SK-N-SH (cell line): Measurements from ENCODE around the gene PRDX5. TPM values are rescaled to one million over a fixed set of nuclear protein-coding genes. Genes with fewer than 3 reads are reported as not detected.

ENCODE experiments used
- CTCF ChIA-PET: fragments of 300-600, 350-600 bp; formaldehyde crosslinking; extraction: SDS; loops from one replicate; lab custom pipeline; 2021; lab: Yijun Ruan, JAX
- POLR2A ChIA-PET: fragments of 350-600 bp; sonication (Branson Sonifier 250); formaldehyde crosslinking; extraction: SDS; loops from one replicate; lab custom pipeline; 2020; ENCODE audit warnings: antibody characterized with exemption, inconsistent platforms; lab: Yijun Ruan, JAX
- DNase-seq: peaks from one replicate; pipeline ENCODE4 v3.0.0; 2012
- H2AFZ ChIP-seq: fragments of 200-600 bp; sonication (generic); 2 replicates; pipeline ENCODE4 v1.8.1; 2016; ENCODE audit warnings: antibody characterized with exemption, mild to moderate bottlenecking, low read depth
- H3F3A ChIP-seq: fragments of 200-600 bp; sonication (generic); replicated peaks from 2 replicates; pipeline ENCODE3; 2016; ENCODE audit warnings: antibody characterized with exemption, mild to moderate bottlenecking; ENCODE audit not compliant: insufficient read depth
- H3K27ac ChIP-seq, 2 experiments: fragments of 200-500 bp in 1 of 2; fragments of 200-600 bp in 1 of 2; sonication (Bioruptor generic) in 1 of 2; sonication (generic), shearing (Covaris generic) in 1 of 2; 2 replicates each; pipeline versions ENCODE4 v1.5.1 to v1.6.1; 2014 to 2016; ENCODE audit warnings: low read depth in 2 of 2, inconsistent platforms in 1 of 2, low read length in 1 of 2, mild to moderate bottlenecking in 1 of 2, mixed read lengths in 1 of 2
- H3K27me3 ChIP-seq: fragments of 200-600 bp; sonication (generic), shearing (Covaris generic); 2 replicates; pipeline ENCODE4 v1.6.1; 2016; ENCODE audit warnings: mixed run types; ENCODE audit not compliant: insufficient read depth
- H3K36me3 ChIP-seq, 2 experiments: fragments of 200-500 bp in 1 of 2; fragments of 200-600 bp in 1 of 2; sonication (Bioruptor generic) in 1 of 2; sonication (generic) in 1 of 2; replicated peaks in 1 of 2; 2 replicates each; pipeline versions ENCODE3 to v1.5.1; 2014 to 2016; ENCODE audit warnings: low read length in 1 of 2, mild to moderate bottlenecking in 1 of 2; ENCODE audit not compliant: insufficient read depth in 2 of 2, control insufficient read depth in 1 of 2
- H3K4me1 ChIP-seq, 2 experiments: fragments of 200-500 bp in 1 of 2; fragments of 200-600 bp in 1 of 2; sonication (Bioruptor generic) in 1 of 2; sonication (generic), shearing (Covaris generic) in 1 of 2; 2 replicates each; pipeline versions ENCODE4 v1.5.1 to v1.6.1; 2014 to 2016; ENCODE audit warnings: low read depth in 1 of 2, low read length in 1 of 2, mixed run types in 1 of 2; ENCODE audit not compliant: insufficient read depth in 2 of 2, control insufficient read depth in 1 of 2
- H3K4me2 ChIP-seq: fragments of 200-600 bp; sonication (generic), shearing (Covaris generic); 2 replicates; pipeline ENCODE4 v1.6.1; 2017; ENCODE audit warnings: mixed run types
- H3K4me3 ChIP-seq, 2 experiments: fragments of 200-500 bp in 1 of 2; fragments of 200-600 bp in 1 of 2; sonication (Bioruptor generic) in 1 of 2; sonication (generic), shearing (Covaris generic) in 1 of 2; 2 replicates each; pipeline versions ENCODE4 v1.5.1 to v1.8.1; 2014 to 2016; ENCODE audit warnings: low read depth in 2 of 2, inconsistent platforms in 1 of 2, low read length in 1 of 2, mild to moderate bottlenecking in 1 of 2, mixed read lengths in 1 of 2, moderate library complexity in 1 of 2
- H3K79me2 ChIP-seq: fragments of 200-600 bp; sonication (generic); 2 replicates; pipeline ENCODE4 v1.8.1; 2017; ENCODE audit warnings: mild to moderate bottlenecking; ENCODE audit not compliant: insufficient read depth
- H3K9ac ChIP-seq: fragments of 200-600 bp; sonication (generic); 2 replicates; pipeline ENCODE4 v1.6.1; 2017; ENCODE audit warnings: mixed run types
- H3K9me2 ChIP-seq: fragments of 200-600 bp; sonication (generic); 2 replicates; pipeline ENCODE4 v1.6.1; 2017; ENCODE audit warnings: mixed run types
- H3K9me3 ChIP-seq: fragments of 200-600 bp; sonication (generic); 2 replicates; pipeline ENCODE4 v1.6.1; 2017; ENCODE audit warnings: mixed run types, mild to moderate bottlenecking, moderate library complexity
- H4K20me1 ChIP-seq: fragments of 200-600 bp; sonication (generic); 2 replicates; pipeline ENCODE4 v1.6.1; 2017; ENCODE audit warnings: mild to moderate bottlenecking, mixed run types; ENCODE audit not compliant: insufficient read depth
- ELF1 ChIP-seq: IDR thresholded peaks from 2 replicates; pipeline ENCODE4 v1.4.0; 2012
- EP300 ChIP-seq, 2 experiments: IDR thresholded peaks; 2 replicates each; pipeline versions ENCODE4 v1.4.0 to v1.6.1; 2012; ENCODE audit warnings: borderline replicate concordance in 1 of 2, low read depth in 1 of 2, low read length in 1 of 2
- FOXJ3 ChIP-seq: sonication (generic); formaldehyde crosslinking; IDR thresholded peaks from 2 replicates; pipeline ENCODE4 v1.5.1; 2020; ENCODE audit warnings: mild to moderate bottlenecking, missing genetic modification reagents
- MXI1 ChIP-seq: IDR thresholded peaks from 2 replicates; pipeline ENCODE4 v1.6.1; 2012; ENCODE audit warnings: mild to moderate bottlenecking, low read depth, low read length, improper control_type of control experiment
- POLR2AphosphoS5 ChIP-seq: IDR thresholded peaks from 2 replicates; pipeline ENCODE4 v1.6.1; 2012; ENCODE audit warnings: low read depth, low read length
- RAD21 ChIP-seq: IDR thresholded peaks from 2 replicates; pipeline ENCODE4 v1.6.1; 2012; ENCODE audit warnings: mild to moderate bottlenecking, low read length
- RCOR1 ChIP-seq: fragments of 150-350 bp; IDR thresholded peaks from 2 replicates; pipeline ENCODE4 v1.6.1; 2017; ENCODE audit warnings: antibody characterized with exemption, low read length
- RFX5 ChIP-seq: IDR thresholded peaks from 2 replicates; pipeline ENCODE4 v1.6.1; 2012; ENCODE audit warnings: mild to moderate bottlenecking, improper control_type of control experiment, low read length
- RXRA ChIP-seq: IDR thresholded peaks from 2 replicates; pipeline ENCODE4 v1.4.0; 2012; ENCODE audit warnings: low read depth, mild to moderate bottlenecking, borderline replicate concordance
- SMC3 ChIP-seq: IDR thresholded peaks from 2 replicates; pipeline ENCODE4 v1.6.1; 2012; ENCODE audit warnings: low read depth, low read length, improper control_type of control experiment
- TAF1 ChIP-seq: IDR thresholded peaks from 2 replicates; pipeline ENCODE4 v1.6.1; 2012; ENCODE audit warnings: low read depth, mild to moderate bottlenecking, low read length, moderate library complexity, borderline replicate concordance
- WGBS: methylation state at CpG from one replicate; pipeline ENCODE4 v1.1.6; 2017; ENCODE audit warnings: low lambda C conversion rate; 5-methylcytosine and 5-hydroxymethylcytosine counted together
- polyA plus RNA-seq, 3 experiments: library from polyadenylated mRNA; depleted of rRNA; stranded (reverse); fragments of >200 nt; gene quantifications; 2 replicates each; pipeline ENCODE4 v1.2.3, GENCODE V29; 2012
- TF ChIP-seq, protein P1 (sequence below): IDR thresholded peaks from 2 replicates; pipeline ENCODE4 v1.4.0; 2012; ENCODE audit warnings: low read depth, borderline replicate concordance
- TF ChIP-seq, protein P2 (sequence below): IDR thresholded peaks from 2 replicates; pipeline ENCODE4 v1.4.0; 2012; ENCODE audit warnings: low read depth
- TF ChIP-seq, protein P3 (sequence below): fragments of 200-600 bp; sonication (generic); IDR thresholded peaks from 2 replicates; pipeline ENCODE4 v1.6.1; 2017; ENCODE audit warnings: antibody characterized with exemption, mild to moderate bottlenecking, moderate library complexity
- TF ChIP-seq, protein P4 (sequence below): fragments of 150-350 bp; IDR thresholded peaks from 2 replicates; pipeline ENCODE4 v1.6.1; 2017; ENCODE audit warnings: antibody characterized with exemption, low read length, low read depth, borderline replicate concordance
- TF ChIP-seq, protein P5 (sequence below): IDR thresholded peaks from 2 replicates; pipeline ENCODE4; 2012

The PRDX5 gene
- polyA plus RNA-seq, 1 of the 3 experiments (the other 2 are of a cell fraction): 1,000 TPM

DNA sequence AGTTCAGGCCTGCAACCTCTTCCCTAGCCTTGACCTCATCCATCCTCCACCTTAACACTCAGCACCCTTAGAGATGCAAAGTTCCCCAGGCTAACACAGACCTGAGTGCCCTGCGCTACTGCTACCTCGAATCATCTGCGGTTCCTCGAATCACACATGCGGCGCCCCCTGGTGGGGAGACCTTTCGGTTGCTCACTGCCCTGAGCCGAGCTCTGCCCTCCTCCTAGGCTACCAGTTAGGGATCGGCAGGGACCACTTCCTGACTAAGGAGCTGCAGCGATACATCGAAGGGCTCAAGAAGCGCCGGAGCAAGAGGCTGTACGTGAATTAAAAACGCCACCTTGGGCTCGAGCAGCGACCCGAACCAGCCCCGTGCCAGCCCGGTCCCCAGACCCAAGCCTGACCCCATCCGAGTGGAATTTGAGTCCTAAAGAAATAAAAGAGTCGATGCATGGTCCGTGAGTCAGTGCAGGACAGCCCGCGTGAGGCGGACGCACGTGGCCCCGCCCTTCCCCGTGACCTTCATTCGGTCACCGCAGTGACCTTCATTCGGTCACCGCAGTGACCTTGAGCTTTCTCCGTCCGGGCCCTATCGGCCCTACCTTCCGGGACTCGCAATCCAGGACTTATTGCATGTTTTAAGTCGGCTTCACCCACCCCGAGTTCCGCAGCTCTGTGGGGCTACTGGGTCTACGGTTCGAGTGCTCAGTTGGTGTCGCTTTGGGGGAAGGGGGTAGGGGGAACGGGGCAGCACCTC is 13.4 kb upstream of the PRDX5 start:
- Histone ChIP-seq H2AFZ (peak overlapping the region; percentile 70; the same call in 1 of the 2 replicates), H3K4me1 (peaks cover 5 to 18% of the 10 kb centered on the region in 2 experiments; a peak in 2 of 4 replicates), H3K4me3 (peak overlapping the region; percentile 67 to 82), H3K27ac (peak overlapping the region; percentile 83 to 96), H4K20me1 (no peaks in the 10 kb centered on the region), H3K9ac (peak overlapping the region; percentile 68), H3K79me2 (peaks cover 28% of the 10 kb centered on the region; the same call in 1 of the 2 replicates), H3K9me2 (no peaks in the 10 kb centered on the region), H3K4me2 (peak overlapping the region; percentile 84), H3K36me3 (peaks cover 0 to 2% of the 10 kb centered on the region in 2 experiments), H3K9me3 (no peaks in the 10 kb centered on the region), H3F3A (peaks cover 12% of the 10 kb centered on the region), H3K27me3 (no peaks in the 10 kb centered on the region)
- CTCF ChIA-PET: interaction anchor here (0.6 to 6.7 kb wide), 40 partner anchors 8 to 813 kb away, joined by 3 to 196 read pairs (median 5); partner anchors contain the start of genes ATG2A, BAD, DNAJC4 and FERMT3
- TF ChIP-seq, protein P1, sequence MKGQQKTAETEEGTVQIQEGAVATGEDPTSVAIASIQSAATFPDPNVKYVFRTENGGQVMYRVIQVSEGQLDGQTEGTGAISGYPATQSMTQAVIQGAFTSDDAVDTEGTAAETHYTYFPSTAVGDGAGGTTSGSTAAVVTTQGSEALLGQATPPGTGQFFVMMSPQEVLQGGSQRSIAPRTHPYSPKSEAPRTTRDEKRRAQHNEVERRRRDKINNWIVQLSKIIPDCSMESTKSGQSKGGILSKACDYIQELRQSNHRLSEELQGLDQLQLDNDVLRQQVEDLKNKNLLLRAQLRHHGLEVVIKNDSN: peak; percentile 45; the same call in 1 of the 2 replicates
- TF ChIP-seq FOXJ3 (CRISPR knock-in tag) (no peak), MXI1 (peak; percentile 57; the same call in 1 of the 2 replicates), TAF1 (peak; percentile 32; the same call in 1 of the 2 replicates), RFX5 (no peak), RXRA (no peak), RAD21 (peak; percentile 64), ELF1 (no peak), EP300 (IDR thresholded peaks at IDR 0.05; ENCODE audit: borderline replicate concordance in 1 of 2, low read depth in 1 of 2, low read length in 1 of 2) (no peak), POLR2AphosphoS5 (peak; percentile 56), SMC3 (peak; percentile 73), RCOR1 (peak; percentile 21)
- TF ChIP-seq, protein P2, sequence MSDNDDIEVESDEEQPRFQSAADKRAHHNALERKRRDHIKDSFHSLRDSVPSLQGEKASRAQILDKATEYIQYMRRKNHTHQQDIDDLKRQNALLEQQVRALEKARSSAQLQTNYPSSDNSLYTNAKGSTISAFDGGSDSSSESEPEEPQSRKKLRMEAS: peak; percentile 79
- TF ChIP-seq, protein P3, sequence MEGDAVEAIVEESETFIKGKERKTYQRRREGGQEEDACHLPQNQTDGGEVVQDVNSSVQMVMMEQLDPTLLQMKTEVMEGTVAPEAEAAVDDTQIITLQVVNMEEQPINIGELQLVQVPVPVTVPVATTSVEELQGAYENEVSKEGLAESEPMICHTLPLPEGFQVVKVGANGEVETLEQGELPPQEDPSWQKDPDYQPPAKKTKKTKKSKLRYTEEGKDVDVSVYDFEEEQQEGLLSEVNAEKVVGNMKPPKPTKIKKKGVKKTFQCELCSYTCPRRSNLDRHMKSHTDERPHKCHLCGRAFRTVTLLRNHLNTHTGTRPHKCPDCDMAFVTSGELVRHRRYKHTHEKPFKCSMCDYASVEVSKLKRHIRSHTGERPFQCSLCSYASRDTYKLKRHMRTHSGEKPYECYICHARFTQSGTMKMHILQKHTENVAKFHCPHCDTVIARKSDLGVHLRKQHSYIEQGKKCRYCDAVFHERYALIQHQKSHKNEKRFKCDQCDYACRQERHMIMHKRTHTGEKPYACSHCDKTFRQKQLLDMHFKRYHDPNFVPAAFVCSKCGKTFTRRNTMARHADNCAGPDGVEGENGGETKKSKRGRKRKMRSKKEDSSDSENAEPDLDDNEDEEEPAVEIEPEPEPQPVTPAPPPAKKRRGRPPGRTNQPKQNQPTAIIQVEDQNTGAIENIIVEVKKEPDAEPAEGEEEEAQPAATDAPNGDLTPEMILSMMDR: peak; percentile 96
- TF ChIP-seq, protein P4, sequence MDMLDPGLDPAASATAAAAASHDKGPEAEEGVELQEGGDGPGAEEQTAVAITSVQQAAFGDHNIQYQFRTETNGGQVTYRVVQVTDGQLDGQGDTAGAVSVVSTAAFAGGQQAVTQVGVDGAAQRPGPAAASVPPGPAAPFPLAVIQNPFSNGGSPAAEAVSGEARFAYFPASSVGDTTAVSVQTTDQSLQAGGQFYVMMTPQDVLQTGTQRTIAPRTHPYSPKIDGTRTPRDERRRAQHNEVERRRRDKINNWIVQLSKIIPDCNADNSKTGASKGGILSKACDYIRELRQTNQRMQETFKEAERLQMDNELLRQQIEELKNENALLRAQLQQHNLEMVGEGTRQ: no peak
- TF ChIP-seq, protein P5, sequence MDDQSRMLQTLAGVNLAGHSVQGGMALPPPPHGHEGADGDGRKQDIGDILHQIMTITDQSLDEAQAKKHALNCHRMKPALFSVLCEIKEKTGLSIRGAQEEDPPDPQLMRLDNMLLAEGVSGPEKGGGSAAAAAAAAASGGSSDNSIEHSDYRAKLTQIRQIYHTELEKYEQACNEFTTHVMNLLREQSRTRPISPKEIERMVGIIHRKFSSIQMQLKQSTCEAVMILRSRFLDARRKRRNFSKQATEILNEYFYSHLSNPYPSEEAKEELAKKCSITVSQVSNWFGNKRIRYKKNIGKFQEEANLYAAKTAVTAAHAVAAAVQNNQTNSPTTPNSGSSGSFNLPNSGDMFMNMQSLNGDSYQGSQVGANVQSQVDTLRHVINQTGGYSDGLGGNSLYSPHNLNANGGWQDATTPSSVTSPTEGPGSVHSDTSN: no peak
- POLR2A ChIA-PET: interaction anchor here (0.6 to 5.8 kb wide), 14 partner anchors 8 to 1232 kb away, joined by 3 to 54 read pairs (median 4); partner anchors contain the start of genes BAD, FKBP2, GPR137 and PRDX5
- DNase-seq: peak; percentile 88
- WGBS: under 1% methylated on average over 41 of the region's 46 CpGs
